HG02642 (cell line): ENCODE measurements around the gene OOSP4A.

ENCODE experiments used
- ATAC-seq: cut with Tn5 transposase; IDR thresholded peaks from one replicate; pipeline ENCODE4 v1.9.1; 2021; ENCODE audit warnings: mild to moderate bottlenecking; ENCODE audit not compliant: unreplicated experiment, poor library complexity

OOSP4A gene

GRCh38 chr11:59963733-59964132, at the start of gene OOSP4A:
Gene OOSP4A, plus strand, starts transcription at chr11:59964033. Its CDS starts 0 bp downstream, at chr11:59964033.
- no peak for ATAC-seq

GRCh38 chr11:59918480-59918879, 45.4 kb upstream of the OOSP4A start:
- ATAC-seq = no peak

- no peak for ATAC-seq
These were observed 44.7 kb upstream of the OOSP4A start for GRCh38 chr11:59918987-59919589.

GRCh38 chr11:59923813-59924212, 40.0 kb upstream of the OOSP4A start:
- no peak for ATAC-seq

GRCh38 chr11:59931688-59932087, 32.1 kb upstream of the OOSP4A start:
- no peak for ATAC-seq

GRCh38 chr11:59938132-59938531, 25.7 kb upstream of the OOSP4A start, which contains the start of gene OOSP1:
Gene OOSP1, plus strand, starts transcription at chr11:59938432. Its CDS starts 23 bp downstream, at chr11:59938455.
- no peak for ATAC-seq

- ATAC-seq = no peak
These were observed 25.1 kb upstream of the OOSP4A start for GRCh38 chr11:59938718-59939117.

- no peak for ATAC-seq
These were observed 24.4 kb upstream of the OOSP4A start for GRCh38 chr11:59939482-59939881.

- no peak for ATAC-seq
These were observed 22.7 kb upstream of the OOSP4A start for GRCh38 chr11:59941091-59941490.

GRCh38 chr11:59943997-59944714, 19.7 kb upstream of the OOSP4A start:
- ATAC-seq = no peak

- no peak for ATAC-seq
These were observed 19.1 kb upstream of the OOSP4A start for GRCh38 chr11:59944720-59945119.

- no peak for ATAC-seq
These were observed 10.2 kb upstream of the OOSP4A start for GRCh38 chr11:59953463-59954218.

- no peak for ATAC-seq
These were observed 9.5 kb upstream of the OOSP4A start for GRCh38 chr11:59954219-59954847.

GRCh38 chr11:59957094-59957493, 6.7 kb upstream of the OOSP4A start:
- ATAC-seq = no peak

- ATAC-seq = no peak
These were observed 3.1 kb upstream of the OOSP4A start for GRCh38 chr11:59960502-59961381.

GRCh38 chr11:59962107-59962482, 1.7 kb upstream of the OOSP4A start:
- ATAC-seq = no peak

GRCh38 chr11:59965424-59965823, 1.6 kb downstream of the OOSP4A start:
- ATAC-seq = no peak

- ATAC-seq = no peak
These were observed 2.4 kb downstream of the OOSP4A start for GRCh38 chr11:59966201-59966600.

- ATAC-seq = no peak
These were observed 4.0 kb downstream of the OOSP4A start for GRCh38 chr11:59967677-59968394.
